Measurements from ENCODE around the gene ADRA2A.

ADRA2A gene

GRCh38 chr10:111083222-111084095, 6.6 kb downstream of the ADRA2A start:
- DNase-seq (ENCODE audit: low read depth in 2 of 2) = no peak

- no peak for DNase-seq (ENCODE audit: low read depth in 2 of 2)
Observed at GRCh38 chr10:111084366-111085255, 7.8 kb downstream of the ADRA2A start.

GRCh38 chr10:111085690-111086353, 9.0 kb downstream of the ADRA2A start:
- DNase-seq (ENCODE audit: low read depth in 2 of 2) = no peak

- no peak for DNase-seq (ENCODE audit: low read depth in 2 of 2)
Observed at GRCh38 chr10:111086574-111086973, 9.7 kb downstream of the ADRA2A start.

GRCh38 chr10:111087331-111087756, 10.5 kb downstream of the ADRA2A start:
- DNase-seq (ENCODE audit: low read depth in 2 of 2) = no peak

- DNase-seq (ENCODE audit: low read depth in 2 of 2) = no peak
Observed at GRCh38 chr10:111087968-111088505, 11.2 kb downstream of the ADRA2A start.

- DNase-seq (ENCODE audit: low read depth in 2 of 2) = no peak
Observed at GRCh38 chr10:111089293-111089692, 12.5 kb downstream of the ADRA2A start.

GRCh38 chr10:111091833-111092232, 15.0 kb downstream of the ADRA2A start:
- DNase-seq (ENCODE audit: low read depth in 2 of 2) = no peak

GRCh38 chr10:111093741-111094380, 17.0 kb downstream of the ADRA2A start:
- DNase-seq (ENCODE audit: low read depth in 2 of 2) = no peak

- DNase-seq (ENCODE audit: low read depth in 2 of 2) = no peak
Observed at GRCh38 chr10:111098679-111099437, 22.0 kb downstream of the ADRA2A start.

GRCh38 chr10:111100198-111100597, 23.4 kb downstream of the ADRA2A start:
- no peak for DNase-seq (ENCODE audit: low read depth in 2 of 2)

- no peak for DNase-seq (ENCODE audit: low read depth in 2 of 2)
Observed at GRCh38 chr10:111101796-111102195, 25.0 kb downstream of the ADRA2A start.

- DNase-seq (ENCODE audit: low read depth in 2 of 2) = no peak
Observed at GRCh38 chr10:111102359-111102837, 25.6 kb downstream of the ADRA2A start.

- no peak for DNase-seq (ENCODE audit: low read depth in 2 of 2)
Observed at GRCh38 chr10:111103196-111103840, 26.5 kb downstream of the ADRA2A start.

GRCh38 chr10:111104811-111105210, 28.0 kb downstream of the ADRA2A start:
- DNase-seq (ENCODE audit: low read depth in 2 of 2) = no peak

- DNase-seq (ENCODE audit: low read depth in 2 of 2) = no peak
Observed at GRCh38 chr10:111106081-111106480, 29.3 kb downstream of the ADRA2A start.

- DNase-seq (ENCODE audit: low read depth in 2 of 2) = no peak
Observed at GRCh38 chr10:111107023-111107422, 30.2 kb downstream of the ADRA2A start.

- no peak for DNase-seq (ENCODE audit: low read depth in 2 of 2)
Observed at GRCh38 chr10:111107846-111108245, 31.0 kb downstream of the ADRA2A start.

- DNase-seq (ENCODE audit: low read depth in 2 of 2) = no peak
Observed at GRCh38 chr10:111108441-111108840, 31.6 kb downstream of the ADRA2A start.
